ENCODE data around the gene SLC19A1.

SLC19A1 gene

GRCh38 chr21:45542242-45542666 is at the start of gene SLC19A1:
Gene SLC19A1, minus strand, starts transcription at chr21:45542440. Its CDS starts 4,481 bp downstream, at chr21:45537959.
- in situ Hi-C loops (cut with HindIII; ENCODE audit: low sequenced_read_pairs) = no loop called here

- in situ Hi-C loops (cut with HindIII; ENCODE audit: low sequenced_read_pairs) = no loop called here
These were observed 49.5 kb upstream of the SLC19A1 start for GRCh38 chr21:45591619-45592207.

GRCh38 chr21:45590726-45591618 is 48.7 kb upstream of the SLC19A1 start:
- in situ Hi-C loops (cut with HindIII; ENCODE audit: low sequenced_read_pairs) = no loop called here

GRCh38 chr21:45590246-45590725 is 48.0 kb upstream of the SLC19A1 start:
- in situ Hi-C loops (cut with HindIII; ENCODE audit: low sequenced_read_pairs) = no loop called here

- in situ Hi-C loops (cut with HindIII; ENCODE audit: low sequenced_read_pairs) = no loop called here
These were observed 47.5 kb upstream of the SLC19A1 start for GRCh38 chr21:45589686-45590245.

- in situ Hi-C loops (cut with HindIII; ENCODE audit: low sequenced_read_pairs) = no loop called here
These were observed 46.7 kb upstream of the SLC19A1 start for GRCh38 chr21:45588871-45589491.

- in situ Hi-C loops (cut with HindIII; ENCODE audit: low sequenced_read_pairs) = no loop called here
These were observed 46.0 kb upstream of the SLC19A1 start for GRCh38 chr21:45588086-45588825.

- in situ Hi-C loops (cut with HindIII; ENCODE audit: low sequenced_read_pairs) = no loop called here
These were observed 44.1 kb upstream of the SLC19A1 start for GRCh38 chr21:45586289-45586858.

GRCh38 chr21:45584786-45585185 is 42.5 kb upstream of the SLC19A1 start:
- in situ Hi-C loops (cut with HindIII; ENCODE audit: low sequenced_read_pairs) = no loop called here

GRCh38 chr21:45583831-45584509 is 41.7 kb upstream of the SLC19A1 start:
- in situ Hi-C loops (cut with HindIII; ENCODE audit: low sequenced_read_pairs) = no loop called here

GRCh38 chr21:45582128-45582527 is 39.9 kb upstream of the SLC19A1 start:
- in situ Hi-C loops (cut with HindIII; ENCODE audit: low sequenced_read_pairs) = no loop called here

GRCh38 chr21:45581322-45581712 is 39.1 kb upstream of the SLC19A1 start:
- in situ Hi-C loops (cut with HindIII; ENCODE audit: low sequenced_read_pairs) = no loop called here

- in situ Hi-C loops (cut with HindIII; ENCODE audit: low sequenced_read_pairs) = no loop called here
These were observed 38.5 kb upstream of the SLC19A1 start for GRCh38 chr21:45580576-45581321.

- in situ Hi-C loops (cut with HindIII; ENCODE audit: low sequenced_read_pairs) = no loop called here
These were observed 37.9 kb upstream of the SLC19A1 start for GRCh38 chr21:45580181-45580575.

- in situ Hi-C loops (cut with HindIII; ENCODE audit: low sequenced_read_pairs) = no loop called here
These were observed 37.3 kb upstream of the SLC19A1 start for GRCh38 chr21:45579383-45580180.

- in situ Hi-C loops (cut with HindIII; ENCODE audit: low sequenced_read_pairs) = no loop called here
These were observed 36.7 kb upstream of the SLC19A1 start for GRCh38 chr21:45578811-45579381.

GRCh38 chr21:45578176-45578801 is 36.0 kb upstream of the SLC19A1 start:
- in situ Hi-C loops (cut with HindIII; ENCODE audit: low sequenced_read_pairs) = no loop called here
